Suppressor macrophage treated with lipopolysaccharide for 1 hour (primary cell): ENCODE measurements around the gene LRG1.

ENCODE experiments used
- DNase-seq, 3 donors: peaks; one replicate each; pipeline ENCODE4 v3.0.0-alpha.2; 2020 to 2022

LRG1 gene

GRCh38 chr19:4575267-4576015 lies 35.6 kb upstream of the LRG1 start:
- DNase-seq: peak; percentile 42 to 66 (median 51)

GRCh38 chr19:4573682-4574081 lies 33.8 kb upstream of the LRG1 start:
- DNase-seq: no peak

GRCh38 chr19:4571305-4571917 lies 31.6 kb upstream of the LRG1 start:
- no peak for DNase-seq

GRCh38 chr19:4570916-4571304 lies 31.1 kb upstream of the LRG1 start:
- DNase-seq: no peak

GRCh38 chr19:4570402-4570801 lies 30.6 kb upstream of the LRG1 start:
- no peak for DNase-seq

GRCh38 chr19:4568886-4569285 lies 29.1 kb upstream of the LRG1 start:
- peak; percentile 65 to 73 (median 72) for DNase-seq

GRCh38 chr19:4567584-4568071 lies 27.8 kb upstream of the LRG1 start:
- DNase-seq: peak; percentile 82 to 85 (median 83)

- no peak for DNase-seq
Observed at GRCh38 chr19:4566402-4567051, 26.7 kb upstream of the LRG1 start.

- DNase-seq: peak; percentile 87 to 94 (median 87)
Observed at GRCh38 chr19:4563562-4563961, 23.7 kb upstream of the LRG1 start.

GRCh38 chr19:4562085-4562484 lies 22.2 kb upstream of the LRG1 start:
- peak; percentile 85 to 94 (median 88) for DNase-seq

- DNase-seq: peak; percentile 87 to 94 (median 89)
Observed at GRCh38 chr19:4559569-4559968, 19.7 kb upstream of the LRG1 start, which contains the start of gene SEMA6B. Gene SEMA6B, minus strand, starts transcription at chr19:4559684. Its CDS starts 1,227 bp downstream, at chr19:4558457.

- DNase-seq: peak in 2 of 3 donors; percentile 27 to 60
Observed at GRCh38 chr19:4557971-4558941, 18.4 kb upstream of the LRG1 start.

- DNase-seq: peak in 1 of 3 donors; percentile 36
Observed at GRCh38 chr19:4557144-4557970, 17.5 kb upstream of the LRG1 start.

GRCh38 chr19:4556597-4557127 lies 16.8 kb upstream of the LRG1 start:
- DNase-seq: peak; percentile 59 to 89 (median 73)

GRCh38 chr19:4555657-4556561 lies 16.1 kb upstream of the LRG1 start:
- peak in 1 of 3 donors; percentile 41 for DNase-seq

GRCh38 chr19:4554717-4555116 lies 14.9 kb upstream of the LRG1 start:
- DNase-seq: no peak

- DNase-seq: no peak
Observed at GRCh38 chr19:4553775-4554174, 13.9 kb upstream of the LRG1 start.

- no peak for DNase-seq
Observed at GRCh38 chr19:4553092-4553695, 13.4 kb upstream of the LRG1 start.

- DNase-seq: no peak
Observed at GRCh38 chr19:4552525-4552819, 12.6 kb upstream of the LRG1 start.
